COLO668 (cell line): ENCODE results near the gene ACSBG1.

Source experiments
- DNase-seq: peaks from one replicate; lab custom pipeline; 2025; ENCODE audit not compliant: unreplicated experiment; lab: John Stamatoyannopoulos, UW

ACSBG1 gene

DNA sequence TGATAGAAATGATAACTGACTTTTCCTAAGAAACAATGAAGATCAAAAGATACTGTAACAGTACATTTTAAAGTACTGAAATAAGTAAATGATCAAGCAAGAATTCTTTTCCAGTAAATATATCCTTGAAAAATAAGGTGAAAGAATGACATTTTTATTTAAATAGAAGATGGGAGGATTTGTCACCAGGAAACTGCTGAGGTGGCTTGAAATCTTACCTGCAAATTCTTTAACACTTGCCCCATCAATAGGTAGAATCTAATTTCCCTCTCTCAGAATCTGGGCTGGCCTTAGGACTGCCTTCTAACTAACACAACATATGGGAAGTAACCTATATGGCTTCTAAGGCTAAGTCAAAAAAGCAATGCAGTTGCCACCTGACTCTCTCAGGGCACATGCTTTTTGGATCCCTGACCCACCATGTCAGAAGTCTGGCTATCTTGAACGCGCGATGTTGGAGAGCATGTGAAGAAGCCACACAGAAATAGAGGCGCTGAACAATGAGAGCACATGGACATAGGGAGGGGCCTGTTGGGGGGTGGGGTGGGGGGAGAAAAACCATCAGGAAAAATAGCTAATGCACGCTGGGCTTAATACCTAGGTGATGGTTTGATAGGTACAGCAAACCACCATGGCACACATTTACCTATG is 11.5 kb downstream of the ACSBG1 start:
- DNase-seq = no peak

DNA sequence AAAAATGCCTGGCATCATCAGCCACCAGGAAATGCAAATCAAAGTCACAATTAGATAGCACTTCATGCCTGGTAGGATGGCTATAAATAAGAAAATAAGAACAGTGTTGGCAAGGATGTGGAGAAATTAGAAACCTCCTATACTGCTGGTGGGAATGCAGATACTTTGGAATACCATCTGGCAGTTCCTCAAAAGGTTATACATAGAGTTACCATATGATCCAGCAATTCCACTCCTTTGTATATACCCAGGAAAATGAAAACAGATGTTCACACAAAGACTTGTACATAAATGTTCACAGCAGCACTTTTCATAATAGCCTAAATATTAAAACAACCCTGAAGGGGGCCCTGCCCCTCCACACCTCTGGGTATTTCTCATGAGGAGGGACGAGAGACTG is 13.7 kb downstream of the ACSBG1 start:
- no peak for DNase-seq

DNA sequence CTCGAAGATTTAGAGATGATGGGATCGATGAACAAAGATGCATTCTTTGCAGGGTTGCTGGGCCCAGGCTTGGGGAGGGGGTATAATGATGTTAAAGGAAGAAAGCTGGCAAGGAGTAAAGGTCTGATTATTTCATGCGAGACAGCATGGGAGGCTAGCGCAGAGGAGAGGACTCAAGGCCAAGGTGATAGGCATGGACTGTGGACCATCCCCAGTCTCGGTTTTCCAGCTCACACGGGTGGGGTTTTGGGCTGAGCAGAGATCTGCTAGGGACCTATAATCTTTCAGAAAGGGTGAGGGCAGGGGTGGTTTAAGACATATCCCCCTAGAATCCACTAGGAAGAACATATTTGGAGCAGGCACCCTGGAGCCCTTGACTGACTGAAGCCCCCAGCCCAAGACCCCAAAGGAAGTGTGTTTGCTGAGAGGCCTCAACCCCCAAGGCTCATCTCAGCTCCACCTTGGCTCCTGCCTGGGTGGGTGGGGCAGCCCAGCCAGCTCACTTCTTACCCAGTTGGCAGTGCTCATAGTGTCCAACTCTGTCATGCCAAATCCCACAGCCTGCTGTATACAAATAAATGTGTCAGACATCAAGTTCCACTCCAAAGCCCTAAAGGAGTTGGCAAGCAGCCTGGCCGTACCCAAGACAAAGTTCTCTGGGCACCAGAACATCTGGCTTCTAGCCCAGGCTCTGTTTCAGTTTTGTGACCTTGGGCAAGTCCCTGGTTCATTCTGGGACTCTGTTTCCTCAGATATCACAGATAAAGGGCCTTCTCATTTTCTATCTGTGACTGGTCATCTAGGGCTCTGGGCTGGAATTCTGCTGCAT is 17.9 kb downstream of the ACSBG1 start:
- DNase-seq = no peak

- no peak for DNase-seq
These were observed 20.4 kb downstream of the ACSBG1 start for GRCh38 chr15:78213956-78214355.

GRCh38 chr15:78213425-78213750 is 21.0 kb downstream of the ACSBG1 start:
- no peak for DNase-seq

DNA sequence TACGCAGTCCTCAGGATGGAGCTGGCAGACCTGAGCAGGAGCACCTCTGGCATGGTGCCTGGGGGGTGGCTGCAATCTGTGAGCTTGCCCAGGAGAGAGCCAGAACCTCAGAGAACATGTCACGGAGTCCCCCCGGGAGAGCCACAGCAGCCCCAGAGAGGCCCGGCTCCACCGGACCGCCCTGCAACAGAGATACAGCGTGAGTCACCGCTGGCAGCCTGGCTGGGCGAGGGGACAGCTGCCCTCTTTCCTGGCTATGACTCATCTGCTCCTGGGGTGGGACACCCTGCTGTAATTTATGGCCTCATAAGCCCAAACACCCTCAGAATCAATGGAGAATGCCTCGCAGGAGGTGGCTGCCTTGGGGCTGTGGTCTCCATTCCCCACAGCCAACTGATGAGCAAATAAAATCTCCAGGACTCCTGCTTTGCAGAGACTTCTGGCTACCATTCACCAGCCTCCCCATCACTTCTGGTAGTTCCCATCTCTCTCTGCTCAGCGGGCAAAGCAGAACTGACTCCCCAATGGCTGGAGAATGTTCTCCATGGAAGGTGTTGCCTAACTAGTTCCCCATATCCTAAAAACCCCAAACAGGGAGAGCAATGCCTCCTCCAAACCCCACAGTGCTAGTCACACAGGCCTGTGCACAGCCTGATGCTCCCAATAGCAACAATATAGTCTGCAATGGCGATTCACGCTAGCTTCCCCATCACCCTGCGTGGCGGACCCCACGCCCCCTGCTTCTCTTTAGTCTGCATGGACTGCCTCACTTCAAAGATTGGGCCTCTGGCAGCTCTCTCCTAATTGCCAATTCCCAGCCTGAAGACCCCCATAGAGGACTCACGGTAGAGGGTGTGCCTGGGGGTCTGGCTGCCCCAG is 21.6 kb downstream of the ACSBG1 start:
- DNase-seq = peak; percentile 78

GRCh38 chr15:78212008-78212407 is 22.4 kb downstream of the ACSBG1 start:
- no peak for DNase-seq

- no peak for DNase-seq
These were observed 23.0 kb downstream of the ACSBG1 start for GRCh38 chr15:78211189-78211921.

DNA sequence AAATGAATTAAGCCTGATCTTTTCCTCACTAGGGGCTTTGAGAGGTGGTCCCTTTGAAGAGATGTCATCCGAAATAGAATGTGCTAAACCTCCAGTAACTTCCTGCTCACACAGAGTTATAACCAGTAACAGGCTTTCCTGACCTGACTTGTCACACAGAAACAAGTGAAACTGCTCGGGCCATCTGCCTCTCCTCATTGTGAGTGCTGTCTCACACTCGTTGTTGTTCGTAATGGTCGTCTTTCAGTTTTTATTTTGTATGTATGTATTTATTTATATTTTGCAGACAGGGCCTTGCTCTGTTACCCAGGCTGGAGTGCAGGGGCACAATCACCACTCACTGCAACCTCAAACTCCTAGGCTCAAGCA is 24.0 kb downstream of the ACSBG1 start:
- no peak for DNase-seq

DNA sequence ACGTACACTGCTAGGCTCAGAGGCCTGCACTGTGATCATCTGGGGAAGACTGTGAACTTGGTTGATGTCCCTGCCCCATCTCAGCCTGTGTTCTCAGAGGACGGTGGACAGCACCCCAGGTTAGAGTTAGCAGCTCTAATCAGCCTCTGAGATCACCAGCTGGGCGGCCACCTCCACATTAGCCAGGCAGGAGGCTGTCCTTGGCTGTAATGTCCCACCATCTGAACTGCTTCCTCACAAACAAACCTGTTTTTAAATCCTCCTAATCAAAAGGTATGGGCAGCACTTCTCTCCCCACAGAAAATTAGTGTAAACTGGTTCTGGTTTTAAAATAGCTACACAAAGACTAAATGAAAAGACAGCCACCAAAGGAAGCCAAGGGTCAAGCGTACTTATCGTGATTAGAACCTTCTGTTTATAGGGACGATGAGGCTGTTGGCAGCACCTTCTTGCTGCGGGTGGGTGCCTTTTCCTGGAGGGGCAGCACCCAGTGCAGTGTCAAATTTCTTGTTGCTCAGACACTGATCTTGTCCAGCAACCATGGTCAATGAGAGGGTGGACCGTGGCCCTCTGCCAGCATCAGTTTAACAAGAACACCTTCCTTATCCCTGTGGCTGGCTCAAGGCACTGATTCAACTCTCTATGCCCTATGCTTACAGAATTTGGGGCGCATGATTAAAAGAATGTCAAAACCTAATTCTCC is 24.6 kb downstream of the ACSBG1 start:
- DNase-seq = peak; percentile 34

GRCh38 chr15:78208887-78209645 is 25.3 kb downstream of the ACSBG1 start:
- no peak for DNase-seq

DNA sequence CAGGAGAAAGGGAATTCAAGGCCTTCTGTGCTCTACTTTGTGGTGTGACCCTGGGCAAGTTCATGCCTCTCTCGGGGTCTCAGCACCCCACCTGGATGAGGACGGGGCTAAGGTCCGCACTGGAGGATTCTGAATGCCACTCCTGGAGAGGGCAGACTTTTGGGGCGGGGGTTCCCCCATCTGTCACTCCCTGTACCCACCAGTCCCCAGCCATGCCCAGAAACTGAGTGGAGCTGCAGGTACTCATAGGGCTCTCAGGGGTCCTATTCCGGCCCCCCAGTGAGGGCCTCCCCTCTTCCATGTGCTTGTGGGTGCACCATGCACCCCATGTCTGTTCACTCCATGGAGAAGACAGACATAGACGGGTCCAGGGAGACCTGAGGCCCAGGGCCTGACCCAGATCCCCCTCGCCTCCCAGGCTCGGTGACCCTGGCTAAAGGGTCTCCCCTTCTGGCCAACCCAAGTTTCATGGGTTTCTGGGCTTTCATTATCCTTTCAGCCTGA is 26.0 kb downstream of the ACSBG1 start:
- no peak for DNase-seq

DNA sequence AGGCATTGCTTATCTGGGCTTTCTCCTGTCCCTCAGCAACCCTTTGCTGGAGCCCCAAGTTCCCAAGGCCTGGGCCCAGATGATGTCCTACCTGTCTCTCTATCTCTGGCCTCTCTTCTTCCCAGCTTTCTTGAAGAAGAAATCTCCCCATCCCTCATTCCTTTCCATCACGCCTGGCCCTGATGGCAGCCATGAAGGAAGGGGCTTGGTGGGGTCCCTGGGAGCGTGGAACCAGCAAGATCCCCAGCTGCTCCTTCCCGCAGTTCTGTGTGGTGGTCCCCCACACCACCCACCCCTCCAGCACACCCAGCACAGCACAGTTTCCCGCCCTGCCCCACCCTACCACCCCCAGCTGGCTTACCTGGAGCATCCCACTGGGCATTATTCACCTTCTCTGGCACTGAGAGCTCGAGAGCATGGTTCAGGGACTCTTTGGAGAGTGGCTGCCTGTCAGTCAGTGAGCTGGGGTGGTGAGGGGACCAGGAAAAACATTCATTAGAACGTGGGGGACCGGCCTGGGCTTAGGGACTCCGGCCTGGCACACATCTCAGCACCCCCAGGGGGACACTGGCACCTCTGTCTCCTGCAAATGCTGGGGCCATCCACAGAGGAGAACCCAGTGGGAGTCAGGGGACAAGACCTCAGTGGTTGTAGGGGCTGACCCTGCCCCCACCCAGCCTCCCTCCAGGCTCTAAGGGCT is 26.6 kb downstream of the ACSBG1 start:
- no peak for DNase-seq

DNA sequence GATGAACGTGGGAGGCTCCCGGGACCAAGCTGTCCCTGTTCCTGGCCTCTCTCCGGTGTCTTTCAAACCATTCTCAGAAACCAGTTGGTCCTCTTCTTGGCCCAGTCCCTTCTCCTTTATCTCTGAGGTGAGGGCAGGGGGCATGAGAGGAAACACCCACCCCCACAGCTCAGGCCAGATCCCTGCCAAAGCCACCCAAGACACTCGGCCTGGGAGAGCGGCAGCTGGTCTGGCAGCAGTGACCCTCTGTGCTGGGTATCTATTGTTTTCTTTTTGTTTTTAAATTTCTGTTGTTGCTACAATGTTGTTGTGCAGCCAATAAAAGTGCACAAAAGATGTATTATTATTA is 27.3 kb downstream of the ACSBG1 start:
- DNase-seq = no peak

GRCh38 chr15:78206326-78207109 is 27.8 kb downstream of the ACSBG1 start:
- no peak for DNase-seq

GRCh38 chr15:78205856-78206255 is 28.5 kb downstream of the ACSBG1 start:
- no peak for DNase-seq

DNA sequence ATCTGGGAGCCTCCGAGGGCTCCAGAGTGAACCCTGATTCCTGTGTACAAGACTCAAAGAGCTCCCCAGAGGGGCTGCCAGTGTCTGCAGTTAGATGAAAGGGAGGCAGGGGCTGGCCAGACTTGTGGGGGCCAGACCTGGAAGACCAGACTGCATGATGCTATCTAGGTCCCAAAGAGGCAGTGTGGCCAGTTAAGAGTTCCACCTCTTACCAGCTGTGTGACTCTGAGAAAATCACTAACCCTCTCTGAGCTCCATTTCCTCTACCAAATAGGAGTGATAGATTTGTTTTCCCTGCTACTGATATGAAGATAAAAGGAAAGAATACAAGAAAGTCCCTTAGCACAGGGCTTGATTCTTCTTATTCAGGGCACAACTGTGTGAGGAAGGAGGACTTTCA is 29.0 kb downstream of the ACSBG1 start:
- DNase-seq = no peak
